HepG2 (cell line): Measurements from ENCODE around the gene DIP2C.
A peak's percentile ranks its signal among the peaks of the same experiment; 100 is the strongest.

ENCODE experiments used
- CTCF ChIP-seq: sonication (generic); formaldehyde crosslinking; IDR thresholded peaks from 2 replicates; pipeline ENCODE4 v1.5.0; 2020; ENCODE audit warnings: mild to moderate bottlenecking, missing genetic modification reagents, moderate library complexity
- HCFC1 ChIP-seq: fragments of 150-350 bp; IDR thresholded peaks from 2 replicates; pipeline ENCODE4 v1.6.1; 2014; ENCODE audit warnings: low read depth, low read length
- NR0B2 ChIP-seq: sonication (generic); formaldehyde crosslinking; IDR thresholded peaks from 2 replicates; pipeline ENCODE4 v1.4.0; 2020; ENCODE audit warnings: mild to moderate bottlenecking, missing genetic modification reagents
- RELA ChIP-seq: sonication (generic); formaldehyde crosslinking; IDR thresholded peaks from 2 replicates; pipeline ENCODE4 v1.4.0; 2020; ENCODE audit warnings: missing genetic modification reagents
- SNRNP70 ChIP-seq: fragments of 200-400 bp; formaldehyde crosslinking; IDR thresholded peaks from 2 replicates; pipeline ENCODE4 v1.6.1; 2017; ENCODE audit warnings: mild to moderate bottlenecking, low read depth, low read length, moderate library complexity
- TAF1 ChIP-seq: sonication (generic); formaldehyde crosslinking; IDR thresholded peaks from 2 replicates; pipeline ENCODE4 v1.4.0; 2020; ENCODE audit warnings: missing genetic modification reagents
- ZBTB38 ChIP-seq: sonication (generic); formaldehyde crosslinking; IDR thresholded peaks from 2 replicates; pipeline ENCODE4 v1.5.1; 2020; ENCODE audit warnings: mild to moderate bottlenecking, missing genetic modification reagents
- ZBTB44 ChIP-seq: sonication (generic); formaldehyde crosslinking; IDR thresholded peaks from 2 replicates; pipeline ENCODE4 v1.4.0; 2020; ENCODE audit warnings: missing genetic modification reagents
- ZFX ChIP-seq: sonication (generic); formaldehyde crosslinking; IDR thresholded peaks from 2 replicates; pipeline ENCODE4 v1.4.0; 2020; ENCODE audit warnings: mild to moderate bottlenecking, low read depth, missing genetic modification reagents, moderate library complexity
- ZNF263 ChIP-seq: sonication (generic); formaldehyde crosslinking; IDR thresholded peaks from 2 replicates; pipeline ENCODE4 v1.4.0; 2020; ENCODE audit warnings: missing genetic modification reagents
- ZNF703 ChIP-seq: sonication (generic); formaldehyde crosslinking; IDR thresholded peaks from 2 replicates; pipeline ENCODE4 v1.5.1; 2020; ENCODE audit warnings: missing genetic modification reagents, mild to moderate bottlenecking, moderate library complexity, borderline replicate concordance
- TF ChIP-seq, protein P1 (sequence below): sonication (generic); formaldehyde crosslinking; IDR thresholded peaks from 2 replicates; pipeline ENCODE4 v1.8.1; 2023; ENCODE audit warnings: missing genetic modification reagents, inconsistent platforms, borderline replicate concordance

DNA sequence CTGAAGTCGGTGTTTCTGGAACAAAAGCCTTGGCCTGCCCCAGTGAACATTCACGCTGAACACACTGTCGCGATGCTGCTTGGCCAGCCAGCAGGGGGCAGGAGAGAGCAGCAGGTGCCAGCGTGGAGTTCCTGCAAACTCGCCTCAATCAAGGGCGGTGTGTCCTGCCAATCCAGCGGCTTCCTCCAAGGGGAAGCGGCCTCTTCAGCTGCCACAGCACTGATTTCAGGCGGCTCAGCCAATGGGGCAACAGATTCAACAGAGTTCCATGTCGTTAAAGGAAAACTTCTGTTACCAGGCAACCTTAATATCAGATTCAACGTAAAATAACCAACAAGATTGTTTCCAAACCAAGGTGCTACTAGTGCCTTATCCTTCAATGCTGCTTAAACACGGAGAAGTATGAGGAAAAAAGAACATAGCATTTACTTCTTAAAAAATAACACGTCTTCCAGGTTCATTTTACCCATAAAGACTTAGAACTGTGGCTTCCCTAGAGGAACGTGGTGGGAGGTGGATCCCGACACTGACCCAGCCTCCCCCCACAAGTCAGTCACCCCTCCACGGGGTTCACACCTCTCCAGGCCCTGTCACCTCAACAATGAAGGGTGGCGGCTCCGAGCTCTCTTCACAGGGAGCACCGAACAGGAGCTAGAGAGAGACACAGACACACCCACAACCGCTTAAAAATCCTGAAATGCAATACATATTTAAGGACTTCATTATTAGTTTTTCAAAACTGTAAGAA lies 178.2 kb downstream of the DIP2C start:
- no peak for TF ChIP-seq ZNF703 (CRISPR knock-in tag)
- no peak for TF ChIP-seq NR0B2 (CRISPR knock-in tag)
- no peak for TF ChIP-seq ZNF263
- TF ChIP-seq ZBTB38 (CRISPR knock-in tag), result peak; percentile 69; the same call in 1 of the 2 replicates
- no peak for TF ChIP-seq TAF1 (CRISPR knock-in tag)
- TF ChIP-seq ZFX (CRISPR knock-in tag), result peak; percentile 67; the same call in 1 of the 2 replicates
- no peak for TF ChIP-seq SNRNP70
- TF ChIP-seq CTCF (CRISPR knock-in tag), result peak; percentile 98
- TF ChIP-seq, protein P1, sequence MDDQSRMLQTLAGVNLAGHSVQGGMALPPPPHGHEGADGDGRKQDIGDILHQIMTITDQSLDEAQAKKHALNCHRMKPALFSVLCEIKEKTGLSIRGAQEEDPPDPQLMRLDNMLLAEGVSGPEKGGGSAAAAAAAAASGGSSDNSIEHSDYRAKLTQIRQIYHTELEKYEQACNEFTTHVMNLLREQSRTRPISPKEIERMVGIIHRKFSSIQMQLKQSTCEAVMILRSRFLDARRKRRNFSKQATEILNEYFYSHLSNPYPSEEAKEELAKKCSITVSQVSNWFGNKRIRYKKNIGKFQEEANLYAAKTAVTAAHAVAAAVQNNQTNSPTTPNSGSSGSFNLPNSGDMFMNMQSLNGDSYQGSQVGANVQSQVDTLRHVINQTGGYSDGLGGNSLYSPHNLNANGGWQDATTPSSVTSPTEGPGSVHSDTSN (CRISPR knock-in tag), result no peak
- TF ChIP-seq RELA (CRISPR knock-in tag), result no peak
- TF ChIP-seq HCFC1, result no peak
- no peak for TF ChIP-seq ZBTB44 (CRISPR knock-in tag)
